K562 (cell line): ENCODE measurements around the gene CLSTN2. TPM values are rescaled to one million over a fixed set of nuclear protein-coding genes. Genes with fewer than 3 reads are reported as not detected.

Source experiments
- ATAC-seq: fragments of 200-7000 bp; cut with Tn5 transposase; 3 replicates; pipeline ENCODE4 v1.9.1; 2020; ENCODE audit warnings: moderate library complexity
- BruUV-seq: library from RNA; stranded (reverse); fragments of 400-500 nt; replicated peaks from 2 replicates; lab custom pipeline; 2021; lab: Mats Ljungman, UMichigan
- CTCF ChIA-PET: fragments of 300-600 bp; formaldehyde crosslinking; extraction: SDS; loops from one replicate; lab custom pipeline; 2021; ENCODE audit warnings: low intra/inter-chr PET ratio; lab: Yijun Ruan, JAX
- POLR2A ChIA-PET: fragments of 300-600, 350-650 bp; sonication (Branson Sonifier 250); formaldehyde crosslinking; extraction: SDS; loops from one replicate; lab custom pipeline; 2021; ENCODE audit warnings: antibody characterized with exemption, inconsistent platforms; lab: Yijun Ruan, JAX
- DNase-seq, 4 experiments: peaks; one replicate each; pipeline versions ENCODE4 v3.0.0 to v3.0.0-alpha.2; 2011 to 2018; ENCODE audit warnings: low spot score in 3 of 4, mixed read lengths in 3 of 4; ENCODE audit errors: extremely low read depth in 1 of 4
- FAIRE-seq: peaks from 2 replicates; lab custom pipeline; 2011; peaks lifted over from hg19 to GRCh38; lab: Jason Lieb, UNC
- H2AFZ ChIP-seq: 2 replicates; pipeline ENCODE4 v1.6.0; 2011; ENCODE audit warnings: low read depth, low read length, control low read depth, inconsistent platforms
- H3K27ac ChIP-seq: fragments of 200-600 bp; 3 replicates; pipeline ENCODE4 v1.8.0; 2011; ENCODE audit warnings: low read depth, mild to moderate bottlenecking, control low read depth, inconsistent platforms, low read length, moderate library complexity, mixed read lengths; ENCODE audit errors: extremely low read depth
- H3K27me3 ChIP-seq, 2 experiments: fragments of 300-600 bp in 1 of 2; 2 replicates in 1 of 2; 3 replicates in 1 of 2; pipeline versions ENCODE4 v1.6.0 to v1.8.0; 2011; ENCODE audit warnings: inconsistent platforms in 2 of 2, low read length in 2 of 2, mild to moderate bottlenecking in 1 of 2, mixed read lengths in 1 of 2, moderate library complexity in 1 of 2; ENCODE audit not compliant: control insufficient read depth in 2 of 2, insufficient read depth in 2 of 2
- H3K36me3 ChIP-seq: fragments of 300-600 bp; 3 replicates; pipeline ENCODE4 v1.8.0; 2011; ENCODE audit warnings: mild to moderate bottlenecking, low read length, inconsistent platforms; ENCODE audit not compliant: control insufficient read depth, insufficient read depth
- H3K4me1 ChIP-seq, 2 experiments: fragments of 200-600 bp in 1 of 2; replicated peaks in 1 of 2; 2 replicates in 1 of 2; 3 replicates in 1 of 2; pipeline versions ENCODE4 v1.5.1 to v1.8.0; 2011; ENCODE audit warnings: inconsistent platforms in 2 of 2, low read length in 2 of 2, mild to moderate bottlenecking in 1 of 2, mixed read lengths in 1 of 2, moderate library complexity in 1 of 2; ENCODE audit not compliant: control insufficient read depth in 2 of 2, insufficient read depth in 2 of 2
- H3K4me2 ChIP-seq: 2 replicates; pipeline ENCODE4 v1.6.1; 2011; ENCODE audit warnings: low read length, control low read depth, inconsistent platforms, mixed read lengths; ENCODE audit not compliant: insufficient read depth
- H3K4me3 ChIP-seq: fragments of 200-600 bp; sonication (generic), shearing (Covaris generic); 2 replicates; pipeline ENCODE4 v1.5.1; 2016; ENCODE audit warnings: control low read depth, inconsistent platforms
- H3K79me2 ChIP-seq: fragments of 200-600 bp; 3 replicates; pipeline ENCODE4 v1.8.0; 2011; ENCODE audit warnings: low read length, inconsistent platforms; ENCODE audit not compliant: control insufficient read depth, insufficient read depth
- H3K9ac ChIP-seq, 2 experiments: 2 replicates each; pipeline versions ENCODE4 v1.6.0 to v1.6.1; 2011; ENCODE audit warnings: low read depth in 2 of 2, low read length in 2 of 2, control low read depth in 1 of 2, inconsistent platforms in 1 of 2, mild to moderate bottlenecking in 1 of 2, mixed read lengths in 1 of 2; ENCODE audit not compliant: insufficient read depth in 1 of 2
- H3K9me1 ChIP-seq: one replicate; pipeline ENCODE4 v1.6.0; 2011; ENCODE audit warnings: inconsistent platforms, mild to moderate bottlenecking, low read length, moderate library complexity; ENCODE audit not compliant: control insufficient read depth, insufficient read depth
- H3K9me3 ChIP-seq: replicated peaks from 2 replicates; pipeline ENCODE4 v1.5.1; 2011; ENCODE audit warnings: low read depth, low read length, inconsistent platforms; ENCODE audit not compliant: control insufficient read depth, insufficient read depth
- H4K20me1 ChIP-seq: replicated peaks from 2 replicates; pipeline ENCODE4 v1.6.1; 2011; ENCODE audit warnings: low read length, inconsistent platforms, mixed read lengths; ENCODE audit not compliant: control insufficient read depth, insufficient read depth
- CHD1 ChIP-seq: fragments of 200-600 bp; sonication (generic); IDR thresholded peaks from one replicate; pipeline ENCODE4 v1.6.1; 2012; ENCODE audit warnings: mild to moderate bottlenecking, moderate library complexity, low read length, inconsistent platforms
- HEY1 ChIP-seq: fragments of 250-450 bp; sonication (Bioruptor Pico); IDR thresholded peaks from 2 replicates; pipeline ENCODE4 v1.5.0; 2020; ENCODE audit warnings: mild to moderate bottlenecking, moderate library complexity, borderline replicate concordance
- NR4A1 ChIP-seq, 2 experiments: fragments of 250-450 bp in 1 of 2; fragments of 450-650 bp in 1 of 2; sonication (Bioruptor Pico) in 1 of 2; IDR thresholded peaks; 2 replicates each; pipeline versions ENCODE4 v1.4.0 to v1.6.1; 2016 to 2020; ENCODE audit warnings: mild to moderate bottlenecking in 2 of 2, missing compliant biosample characterization in 1 of 2, missing genetic modification characterization in 1 of 2, moderate library complexity in 1 of 2
- SAFB ChIP-seq: fragments of 200-400 bp; formaldehyde crosslinking; IDR thresholded peaks from 2 replicates; pipeline ENCODE4 v1.6.1; 2017; ENCODE audit warnings: low read depth, low read length, borderline replicate concordance
- TEAD4 ChIP-seq, 2 experiments: sonication (generic) in 1 of 2; formaldehyde crosslinking in 1 of 2; IDR thresholded peaks; 2 replicates each; pipeline versions ENCODE4 v1.6.1 to v1.8.0; 2012 to 2022; ENCODE audit warnings: borderline replicate concordance in 1 of 2, inconsistent platforms in 1 of 2, low read length in 1 of 2, mild to moderate bottlenecking in 1 of 2, missing genetic modification reagents in 1 of 2
- TFAM ChIP-seq: fragments of 250-450 bp; sonication (Bioruptor Pico); conservative IDR thresholded peaks from 2 replicates; pipeline ENCODE4 v1.5.0; 2021; ENCODE audit warnings: mild to moderate bottlenecking, moderate library complexity
- ZNF407 ChIP-seq: fragments of 450-650 bp; IDR thresholded peaks from 2 replicates; pipeline ENCODE4 v1.6.1; 2016; ENCODE audit warnings: low read depth
- WGBS: fragments of 100-300 bp; shearing (Covaris generic); methylation state at CpG from one replicate; pipeline ENCODE4 v1.1.6; 2016; ENCODE audit warnings: low coverage, mixed read lengths; ENCODE audit not compliant: insufficient coverage; ENCODE audit errors: missing lambda C conversion rate; 5-methylcytosine and 5-hydroxymethylcytosine counted together
- in situ Hi-C: fragments of 300-500 bp; cut with MboI; formaldehyde crosslinking; loops from 4 replicates; pipeline ENCODE4 v1.15.0; 2018; ENCODE audit warnings: inconsistent platforms, mixed read lengths
- intact Hi-C: fragments of 100-400 bp; cut with micrococcal nuclease; formaldehyde crosslinking; loops from 2 replicates; pipeline ENCODE4 v1.14.2; 2022
- polyA plus RNA-seq, 8 experiments: library from polyadenylated mRNA; depleted of rRNA in 4 of 8; stranded (reverse) in 5 of 8; unstranded in 3 of 8; fragments of >200 nt; fragmentation: Nextera tagmentation in 2 of 8; fragmentation: Illumina TruSeq in 1 of 8; extraction: Ambion mirVana in 2 of 8; extraction: Trizol in 1 of 8; gene quantifications; 2 replicates each; pipeline versions ENCODE4 v1.2.1 to v1.2.3, GENCODE V29; 2011 to 2014; ENCODE audit warnings: inconsistent platforms in 1 of 8, missing spikeins in 1 of 8
- total RNA-seq, 7 experiments: library from RNA; depleted of rRNA in 6 of 7; stranded (reverse); fragments of >200 nt in 6 of 7; fragmentation: Illumina TruSeq in 2 of 7; extraction: Trizol in 2 of 7; gene quantifications; 2 replicates each; pipeline versions ENCODE4 v1.2.1 to v1.2.3, GENCODE V29; 2011 to 2021; ENCODE audit warnings: low replicate concordance in 1 of 7
- TF ChIP-seq, protein P1 (sequence below), 2 experiments: fragments of 250-450 bp in 1 of 2; fragments of 450-650 bp in 1 of 2; sonication (Bioruptor Pico) in 1 of 2; IDR thresholded peaks; 2 replicates each; pipeline versions ENCODE4 v1.6.1 to v1.8.0; 2016 to 2021; ENCODE audit warnings: mild to moderate bottlenecking in 2 of 2, moderate library complexity in 2 of 2, missing compliant biosample characterization in 1 of 2, missing genetic modification characterization in 1 of 2
- TF ChIP-seq, protein P2 (sequence below): sonication (generic); formaldehyde crosslinking; IDR thresholded peaks from 2 replicates; pipeline ENCODE4 v1.8.0; 2022; ENCODE audit warnings: mild to moderate bottlenecking, missing genetic modification reagents

CLSTN2 gene
- total and polyA plus RNA-seq, 9 of the 15 experiments (the other 6 are each of a cell fraction or from before 2014, with no cell fraction given): 0.02 to 0.04 (median 0.04) TPM; not detected in 6

GRCh38 chr3:140007911-140008869 lies 73.2 kb downstream of the CLSTN2 start:
- intact Hi-C loops: no loop called here
- Histone ChIP-seq H2AFZ (no peak overlapping the region), H3K9me1 (no peaks in the 10 kb centered on the region), H3K27ac (no peak overlapping the region), H3K4me1 (no peaks in the 10 kb centered on the region), H3K4me2 (no peak overlapping the region), H3K27me3 (peaks cover 0 to 6% of the 10 kb centered on the region in 2 experiments; a peak in 1 of 5 replicates), H3K36me3 (no peaks in the 10 kb centered on the region), H3K9me3 (no peaks in the 10 kb centered on the region), H3K79me2 (no peaks in the 10 kb centered on the region), H4K20me1 (no peaks in the 10 kb centered on the region), H3K9ac (no peak overlapping the region), H3K4me3 (no peak overlapping the region)
- ChIA-PET CTCF (no interaction called here), POLR2A (no interaction called here)
- BruUV-seq: no TSS peak
- ATAC-seq (no peak), FAIRE-seq (no peak), DNase-seq (no peak)
- in situ Hi-C loops: no loop called here
- WGBS: 0% methylated on average over 7 of the region's 7 CpGs
- TF ChIP-seq TFAM: no peak
- TF ChIP-seq, protein P1, sequence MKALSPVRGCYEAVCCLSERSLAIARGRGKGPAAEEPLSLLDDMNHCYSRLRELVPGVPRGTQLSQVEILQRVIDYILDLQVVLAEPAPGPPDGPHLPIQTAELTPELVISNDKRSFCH (CRISPR knock-in tag; IDR thresholded peaks at IDR 0.05): no peak
- TF ChIP-seq, protein P1 (tag; IDR thresholded peaks at IDR 0.05): no peak
- TF ChIP-seq ZNF407: no peak
- no peak for TF ChIP-seq HEY1
- no peak for TF ChIP-seq TEAD4 (IDR thresholded peaks at IDR 0.05; ENCODE audit: low read length)
- TF ChIP-seq TEAD4 (CRISPR knock-in tag; IDR thresholded peaks at IDR 0.05; ENCODE audit: borderline replicate concordance): no peak
- no peak for TF ChIP-seq CHD1
- TF ChIP-seq SAFB: no peak
- TF ChIP-seq, protein P2, sequence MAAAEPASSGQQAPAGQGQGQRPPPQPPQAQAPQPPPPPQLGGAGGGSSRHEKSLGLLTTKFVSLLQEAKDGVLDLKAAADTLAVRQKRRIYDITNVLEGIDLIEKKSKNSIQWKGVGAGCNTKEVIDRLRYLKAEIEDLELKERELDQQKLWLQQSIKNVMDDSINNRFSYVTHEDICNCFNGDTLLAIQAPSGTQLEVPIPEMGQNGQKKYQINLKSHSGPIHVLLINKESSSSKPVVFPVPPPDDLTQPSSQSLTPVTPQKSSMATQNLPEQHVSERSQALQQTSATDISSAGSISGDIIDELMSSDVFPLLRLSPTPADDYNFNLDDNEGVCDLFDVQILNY (CRISPR knock-in tag): no peak
- no peak for TF ChIP-seq NR4A1 (CRISPR knock-in tag; IDR thresholded peaks at IDR 0.05)
- no peak for TF ChIP-seq NR4A1 (tag; IDR thresholded peaks at IDR 0.05)
